ENCODE results near the gene MAPKAP1.
A peak's percentile ranks its signal among the peaks of the same experiment; 100 is the strongest.

The MAPKAP1 gene

GRCh38 chr9:125654121-125654520 is 52.9 kb downstream of the MAPKAP1 start:
- no peak for DNase-seq (ENCODE audit: low read depth in 2 of 2)
- no peak overlapping the region for H3K4me3 ChIP-seq (replicated peaks in 1 of 2; ENCODE audit: low read depth in 2 of 2, low read length in 2 of 2)
- TF ChIP-seq CTCF (IDR thresholded peaks at IDR 0.05; ENCODE audit: low read depth, low read length): no peak

- H3K4me3 ChIP-seq (replicated peaks in 1 of 2; ENCODE audit: low read depth in 2 of 2, low read length in 2 of 2): no peak overlapping the region
- no peak for TF ChIP-seq CTCF (IDR thresholded peaks at IDR 0.05; ENCODE audit: low read depth, low read length)
- no peak for DNase-seq (ENCODE audit: low read depth in 2 of 2)
These were observed 53.7 kb downstream of the MAPKAP1 start for GRCh38 chr9:125653325-125653724.

- TF ChIP-seq CTCF (IDR thresholded peaks at IDR 0.05; ENCODE audit: low read depth, low read length): no peak
- no peak overlapping the region for H3K4me3 ChIP-seq (replicated peaks in 1 of 2; ENCODE audit: low read depth in 2 of 2, low read length in 2 of 2)
- DNase-seq (ENCODE audit: low read depth in 2 of 2): no peak
These were observed 54.2 kb downstream of the MAPKAP1 start for GRCh38 chr9:125652759-125653158.

GRCh38 chr9:125652233-125652594 is 54.8 kb downstream of the MAPKAP1 start:
- DNase-seq (ENCODE audit: low read depth in 2 of 2): no peak
- no peak for TF ChIP-seq CTCF (IDR thresholded peaks at IDR 0.05; ENCODE audit: low read depth, low read length)
- no peak overlapping the region for H3K4me3 ChIP-seq (replicated peaks in 1 of 2; ENCODE audit: low read depth in 2 of 2, low read length in 2 of 2)

- DNase-seq (ENCODE audit: low read depth in 2 of 2): no peak
- no peak overlapping the region for H3K4me3 ChIP-seq (replicated peaks in 1 of 2; ENCODE audit: low read depth in 2 of 2, low read length in 2 of 2)
- TF ChIP-seq CTCF (IDR thresholded peaks at IDR 0.05; ENCODE audit: low read depth, low read length): no peak
These were observed 55.3 kb downstream of the MAPKAP1 start for GRCh38 chr9:125651576-125652232.

- TF ChIP-seq CTCF (IDR thresholded peaks at IDR 0.05; ENCODE audit: low read depth, low read length): no peak
- DNase-seq (ENCODE audit: low read depth in 2 of 2): peak; percentile 57 to 91
These were observed 56.7 kb downstream of the MAPKAP1 start for GRCh38 chr9:125650271-125650737.

GRCh38 chr9:125649826-125650225 is 57.2 kb downstream of the MAPKAP1 start:
- no peak for TF ChIP-seq CTCF (IDR thresholded peaks at IDR 0.05; ENCODE audit: low read depth, low read length)
- peak overlapping the region in 1 of 2 donors; percentile 41 for H3K4me3 ChIP-seq (replicated peaks in 1 of 2; ENCODE audit: low read depth in 2 of 2, low read length in 2 of 2)
- DNase-seq (ENCODE audit: low read depth in 2 of 2): peak in 1 of 2 donors; percentile 37

More at GRCh38 chr9:125650271-125650737, 56.7 kb downstream of the MAPKAP1 start:
- H3K4me3 ChIP-seq (replicated peaks in 1 of 2; ENCODE audit: low read depth in 2 of 2, low read length in 2 of 2): peak overlapping the region in 1 of 2 donors; percentile 41
